ENCODE data around the gene EID1. TPM values are rescaled to one million over a fixed set of nuclear protein-coding genes. Genes with fewer than 3 reads are reported as not detected.

The EID1 gene
- total RNA-seq, 1 donor from 2014 or later = 118 TPM

DNA sequence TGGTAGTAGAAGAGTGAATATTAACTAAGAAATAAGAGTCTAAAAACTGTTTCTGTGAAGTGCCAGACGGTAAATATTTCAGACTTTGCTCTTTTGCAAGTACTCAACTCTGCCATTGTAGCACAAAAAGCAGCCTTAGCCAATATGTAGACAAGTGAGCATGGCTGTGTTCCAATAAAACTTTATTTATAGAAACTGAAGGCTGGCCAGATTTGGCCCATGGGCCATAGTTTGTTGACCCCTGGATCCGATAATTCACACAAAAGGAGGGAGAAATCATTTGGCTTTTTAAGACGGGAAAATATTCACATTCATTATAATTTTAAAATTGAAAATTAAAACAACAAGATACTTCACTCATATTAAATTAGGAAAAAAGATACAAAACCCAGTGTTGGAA is 15.4 kb downstream of the EID1 start:
- no peaks in the 10 kb centered on the region for H3K9me3 Mint-ChIP-seq (ENCODE audit: low read depth)
- H3K27ac Mint-ChIP-seq (ENCODE audit: unreplicated experiment) = no peak overlapping the region
- H3K4me1 Mint-ChIP-seq (ENCODE audit: low read depth) = peaks cover 64% of the 10 kb centered on the region
- H3K4me3 Mint-ChIP-seq (ENCODE audit: unreplicated experiment) = no peak overlapping the region
- TF ChIP-seq CTCF (IDR thresholded peaks at IDR 0.05) = no peak
- DNase-seq (ENCODE audit: low spot score) = no peak
- H3K36me3 Mint-ChIP-seq (ENCODE audit: low read depth) = no peaks in the 10 kb centered on the region
- H3K27me3 Mint-ChIP-seq (ENCODE audit: low read depth) = no peaks in the 10 kb centered on the region

- H3K27me3 Mint-ChIP-seq (ENCODE audit: low read depth) = no peaks in the 10 kb centered on the region
- TF ChIP-seq CTCF (IDR thresholded peaks at IDR 0.05) = peak; percentile 23
- H3K4me1 Mint-ChIP-seq (ENCODE audit: low read depth) = peaks cover 37% of the 10 kb centered on the region
- H3K27ac Mint-ChIP-seq (ENCODE audit: unreplicated experiment) = peak overlapping the region; percentile 96
- DNase-seq (ENCODE audit: low spot score) = no peak
- H3K36me3 Mint-ChIP-seq (ENCODE audit: low read depth) = no peaks in the 10 kb centered on the region
- peak overlapping the region; percentile 56 for H3K4me3 Mint-ChIP-seq (ENCODE audit: unreplicated experiment)
- H3K9me3 Mint-ChIP-seq (ENCODE audit: low read depth) = no peaks in the 10 kb centered on the region
These were observed 19.2 kb downstream of the EID1 start for GRCh38 chr15:48896869-48897814.

DNA sequence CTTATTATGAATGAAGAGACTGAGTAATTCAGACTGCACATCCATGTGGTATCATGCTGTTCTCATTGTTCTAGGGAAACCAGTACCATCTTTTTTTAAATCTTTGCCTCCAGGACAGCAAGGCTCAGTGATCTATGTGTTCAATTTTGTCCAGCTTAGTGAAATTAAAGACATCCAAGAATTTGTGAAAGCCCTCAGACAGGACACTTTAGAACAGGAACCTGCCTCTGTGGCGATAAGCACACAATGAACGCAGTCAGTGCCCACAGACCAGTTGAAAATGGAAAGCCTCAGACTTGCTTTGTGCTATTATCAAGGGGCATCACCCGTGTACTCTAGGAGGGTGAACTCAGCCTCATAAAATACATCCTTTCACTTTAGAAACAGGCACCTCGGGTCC is 20.1 kb downstream of the EID1 start:
- H3K36me3 Mint-ChIP-seq (ENCODE audit: low read depth) = no peaks in the 10 kb centered on the region
- no peaks in the 10 kb centered on the region for H3K27me3 Mint-ChIP-seq (ENCODE audit: low read depth)
- no peak for TF ChIP-seq CTCF (IDR thresholded peaks at IDR 0.05)
- peak overlapping the region; percentile 56 for H3K4me3 Mint-ChIP-seq (ENCODE audit: unreplicated experiment)
- H3K4me1 Mint-ChIP-seq (ENCODE audit: low read depth) = peaks cover 36% of the 10 kb centered on the region
- peak overlapping the region; percentile 96 for H3K27ac Mint-ChIP-seq (ENCODE audit: unreplicated experiment)
- no peaks in the 10 kb centered on the region for H3K9me3 Mint-ChIP-seq (ENCODE audit: low read depth)
- DNase-seq (ENCODE audit: low spot score) = no peak

- peaks cover 32% of the 10 kb centered on the region for H3K4me1 Mint-ChIP-seq (ENCODE audit: low read depth)
- H3K27ac Mint-ChIP-seq (ENCODE audit: unreplicated experiment) = peak overlapping the region; percentile 96
- H3K9me3 Mint-ChIP-seq (ENCODE audit: low read depth) = no peaks in the 10 kb centered on the region
- DNase-seq (ENCODE audit: low spot score) = no peak
- H3K27me3 Mint-ChIP-seq (ENCODE audit: low read depth) = no peaks in the 10 kb centered on the region
- TF ChIP-seq CTCF (IDR thresholded peaks at IDR 0.05) = no peak
- H3K4me3 Mint-ChIP-seq (ENCODE audit: unreplicated experiment) = no peak overlapping the region
- H3K36me3 Mint-ChIP-seq (ENCODE audit: low read depth) = no peaks in the 10 kb centered on the region
These were observed 20.5 kb downstream of the EID1 start for GRCh38 chr15:48898446-48898845.

DNA sequence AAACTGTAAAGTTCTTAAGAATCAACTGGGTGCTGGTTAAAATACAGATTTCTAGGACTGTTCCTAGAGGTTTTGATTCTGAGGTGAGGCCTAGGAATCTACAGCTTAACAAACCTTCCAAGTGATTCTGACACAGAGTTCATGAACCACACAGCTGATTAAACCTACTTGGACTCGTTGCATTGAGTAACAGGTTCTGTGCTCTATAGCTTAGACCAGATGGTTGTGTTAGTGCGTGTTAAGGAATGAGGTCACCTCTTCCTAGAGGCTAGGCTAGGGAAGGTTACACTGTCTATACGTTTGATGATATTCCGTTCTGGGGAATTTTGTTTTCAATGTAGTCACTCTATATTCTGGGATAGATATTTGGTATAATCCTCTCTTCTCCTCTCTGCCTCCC is 21.9 kb downstream of the EID1 start:
- H3K4me1 Mint-ChIP-seq (ENCODE audit: low read depth) = peaks cover 30% of the 10 kb centered on the region
- no peaks in the 10 kb centered on the region for H3K9me3 Mint-ChIP-seq (ENCODE audit: low read depth)
- no peak overlapping the region for H3K4me3 Mint-ChIP-seq (ENCODE audit: unreplicated experiment)
- no peak for TF ChIP-seq CTCF (IDR thresholded peaks at IDR 0.05)
- no peaks in the 10 kb centered on the region for H3K27me3 Mint-ChIP-seq (ENCODE audit: low read depth)
- H3K36me3 Mint-ChIP-seq (ENCODE audit: low read depth) = no peaks in the 10 kb centered on the region
- no peak overlapping the region for H3K27ac Mint-ChIP-seq (ENCODE audit: unreplicated experiment)
- no peak for DNase-seq (ENCODE audit: low spot score)
